GM21529 (cell line): ENCODE data around the gene CACNA1C.

ENCODE experiments used
- ATAC-seq: cut with Tn5 transposase; IDR thresholded peaks from one replicate; pipeline ENCODE4 v1.9.1; 2021; ENCODE audit not compliant: unreplicated experiment

Gene CACNA1C

GRCh38 chr12:2052826-2053678 lies at the start of gene CACNA1C:
Gene CACNA1C, plus strand, starts transcription at chr12:2052987. Its CDS starts 576 bp downstream, at chr12:2053563.
- no peak for ATAC-seq

GRCh38 chr12:2003676-2004112 lies 49.1 kb upstream of the CACNA1C start:
- ATAC-seq, result peak; percentile 5

- ATAC-seq, result peak; percentile 96
Measured at GRCh38 chr12:2004113-2004929, 48.5 kb upstream of the CACNA1C start, which contains the start of gene DCP1B. Gene DCP1B, minus strand, starts transcription at chr12:2004457. Its CDS starts 26 bp downstream, at chr12:2004431.

GRCh38 chr12:2008677-2009076 lies 44.1 kb upstream of the CACNA1C start:
- no peak for ATAC-seq

GRCh38 chr12:2009623-2010022 lies 43.2 kb upstream of the CACNA1C start:
- ATAC-seq, result no peak

- ATAC-seq, result no peak
Measured at GRCh38 chr12:2011643-2012607, 40.9 kb upstream of the CACNA1C start.

- no peak for ATAC-seq
Measured at GRCh38 chr12:2013086-2013485, 39.7 kb upstream of the CACNA1C start.

- no peak for ATAC-seq
Measured at GRCh38 chr12:2013527-2014223, 39.1 kb upstream of the CACNA1C start.

- ATAC-seq, result no peak
Measured at GRCh38 chr12:2014231-2014630, 38.6 kb upstream of the CACNA1C start.

- no peak for ATAC-seq
Measured at GRCh38 chr12:2016862-2017545, 35.8 kb upstream of the CACNA1C start.

GRCh38 chr12:2017546-2018337 lies 35.0 kb upstream of the CACNA1C start:
- no peak for ATAC-seq

- no peak for ATAC-seq
Measured at GRCh38 chr12:2018391-2018790, 34.4 kb upstream of the CACNA1C start.

GRCh38 chr12:2019126-2019525 lies 33.7 kb upstream of the CACNA1C start:
- no peak for ATAC-seq

- ATAC-seq, result no peak
Measured at GRCh38 chr12:2020511-2020910, 32.3 kb upstream of the CACNA1C start.

- no peak for ATAC-seq
Measured at GRCh38 chr12:2023365-2023764, 29.4 kb upstream of the CACNA1C start.

GRCh38 chr12:2027351-2027750 lies 25.4 kb upstream of the CACNA1C start:
- no peak for ATAC-seq

GRCh38 chr12:2029851-2030250 lies 22.9 kb upstream of the CACNA1C start:
- ATAC-seq, result no peak

- no peak for ATAC-seq
Measured at GRCh38 chr12:2032506-2032905, 20.3 kb upstream of the CACNA1C start.
